ENCODE results near the gene COL20A1.

The COL20A1 gene

GRCh38 chr20:63356931-63357879 lies 64.2 kb downstream of the COL20A1 start:
- TF ChIP-seq POLR2AphosphoS5 (IDR thresholded peaks at IDR 0.05; ENCODE audit: low read depth, low read length) = no peak
- TF ChIP-seq TAF1 (IDR thresholded peaks at IDR 0.05; ENCODE audit: borderline replicate concordance, insufficient read depth, low read length) = no peak
- TF ChIP-seq FOXP2 (optimal IDR thresholded peaks at IDR 0.05; ENCODE audit: borderline replicate concordance, extremely low read depth, extremely low read length, insufficient read depth) = no peak
- no peak for TF ChIP-seq SIN3A (IDR thresholded peaks at IDR 0.05; ENCODE audit: borderline replicate concordance, insufficient read depth, low read length)
- TF ChIP-seq REST (IDR thresholded peaks at IDR 0.05; ENCODE audit: insufficient read depth in 1 of 2, low read depth in 2 of 2, low read length in 2 of 2) = no peak

- TF ChIP-seq TAF1 (IDR thresholded peaks at IDR 0.05; ENCODE audit: borderline replicate concordance, insufficient read depth, low read length) (no peak), REST (IDR thresholded peaks at IDR 0.05; ENCODE audit: insufficient read depth in 1 of 2, low read depth in 2 of 2, low read length in 2 of 2) (no peak), SIN3A (IDR thresholded peaks at IDR 0.05; ENCODE audit: borderline replicate concordance, insufficient read depth, low read length) (no peak), FOXP2 (optimal IDR thresholded peaks at IDR 0.05; ENCODE audit: borderline replicate concordance, extremely low read depth, extremely low read length, insufficient read depth) (no peak), POLR2AphosphoS5 (IDR thresholded peaks at IDR 0.05; ENCODE audit: low read depth, low read length) (no peak)
Observed at GRCh38 chr20:63357921-63358905, 65.2 kb downstream of the COL20A1 start.

- TF ChIP-seq FOXP2 (optimal IDR thresholded peaks at IDR 0.05; ENCODE audit: borderline replicate concordance, extremely low read depth, extremely low read length, insufficient read depth) (no peak), POLR2AphosphoS5 (IDR thresholded peaks at IDR 0.05; ENCODE audit: low read depth, low read length) (no peak), SIN3A (IDR thresholded peaks at IDR 0.05; ENCODE audit: borderline replicate concordance, insufficient read depth, low read length) (no peak), REST (IDR thresholded peaks at IDR 0.05; ENCODE audit: insufficient read depth in 1 of 2, low read depth in 2 of 2, low read length in 2 of 2) (no peak), TAF1 (IDR thresholded peaks at IDR 0.05; ENCODE audit: borderline replicate concordance, insufficient read depth, low read length) (no peak)
Observed at GRCh38 chr20:63359164-63359934, 66.4 kb downstream of the COL20A1 start.

- TF ChIP-seq REST (IDR thresholded peaks at IDR 0.05; ENCODE audit: insufficient read depth in 1 of 2, low read depth in 2 of 2, low read length in 2 of 2) (no peak), TAF1 (IDR thresholded peaks at IDR 0.05; ENCODE audit: borderline replicate concordance, insufficient read depth, low read length) (no peak)
Observed at GRCh38 chr20:63359937-63360849, 67.2 kb downstream of the COL20A1 start.

Measured in PFSK-1 (cell line).